GF-D8 (cell line): Measurements from ENCODE around the gene NXN.
"Not testable (repeated sequence)": the region's sequence is repeated elsewhere in the genome, so short reads cannot be mapped to it uniquely, and the experiment has no call there.

Experiments
- DNase-seq: peaks from one replicate; lab custom pipeline; 2025; lab: John Stamatoyannopoulos, UW

Gene NXN

DNA sequence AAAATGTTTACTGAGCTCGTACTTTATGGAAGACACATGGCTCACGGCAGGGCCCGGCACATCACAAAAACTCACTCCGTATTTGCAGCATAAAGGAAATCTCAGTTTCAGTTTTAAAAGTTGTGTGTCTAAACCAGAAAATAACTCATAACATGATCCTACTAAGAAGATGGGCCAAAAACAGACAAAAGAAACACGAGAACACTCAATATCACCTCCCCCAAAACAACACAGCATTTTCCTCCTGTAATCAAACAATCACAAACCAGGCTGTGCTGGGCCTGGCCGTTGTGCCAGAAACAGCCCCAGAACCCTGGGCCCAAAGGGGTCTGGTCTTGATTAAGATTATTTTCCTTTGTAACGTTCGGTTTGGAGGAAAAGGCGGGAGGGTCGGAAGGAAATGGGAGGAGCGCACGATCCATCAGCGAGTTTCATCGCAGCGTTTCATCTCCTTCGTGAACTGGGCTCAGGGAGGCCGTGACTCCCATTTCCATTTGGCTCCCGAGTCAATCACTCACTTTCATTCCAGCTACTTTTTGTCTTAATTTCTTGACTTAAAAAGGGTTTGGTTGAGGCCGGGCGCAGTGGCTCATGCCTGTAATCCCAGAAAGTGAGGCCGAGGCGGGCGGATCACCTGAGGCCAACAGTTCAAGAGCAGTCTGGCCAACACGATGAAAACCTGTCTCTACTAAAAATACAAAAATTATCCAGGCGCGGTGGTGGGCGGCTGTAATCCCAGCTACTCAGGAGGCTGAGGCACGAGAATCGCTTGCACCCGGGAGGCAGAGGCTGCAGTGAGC is 61.4 kb downstream of the NXN start:
- no peak for DNase-seq

DNA sequence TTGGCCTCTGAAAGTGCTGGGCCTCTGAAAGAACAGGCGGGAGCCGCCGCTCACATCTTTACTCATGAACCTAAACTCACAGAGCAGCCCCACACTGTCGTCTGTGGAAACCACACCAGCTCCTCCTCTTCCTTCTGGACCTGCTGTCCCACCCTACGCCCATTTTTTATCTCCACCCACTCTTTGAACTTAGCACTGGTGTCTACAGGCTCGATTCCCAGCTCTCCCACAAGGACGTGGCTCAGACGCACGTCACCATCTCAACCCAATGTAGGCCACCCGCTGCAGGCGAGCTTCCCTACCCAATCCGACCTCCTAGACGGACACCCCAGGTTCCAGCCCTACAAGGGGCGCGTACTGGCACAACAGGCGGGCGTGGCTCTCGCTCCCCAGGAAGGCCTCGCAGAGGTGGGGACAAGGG is 62.2 kb downstream of the NXN start:
- no peak for DNase-seq

DNA sequence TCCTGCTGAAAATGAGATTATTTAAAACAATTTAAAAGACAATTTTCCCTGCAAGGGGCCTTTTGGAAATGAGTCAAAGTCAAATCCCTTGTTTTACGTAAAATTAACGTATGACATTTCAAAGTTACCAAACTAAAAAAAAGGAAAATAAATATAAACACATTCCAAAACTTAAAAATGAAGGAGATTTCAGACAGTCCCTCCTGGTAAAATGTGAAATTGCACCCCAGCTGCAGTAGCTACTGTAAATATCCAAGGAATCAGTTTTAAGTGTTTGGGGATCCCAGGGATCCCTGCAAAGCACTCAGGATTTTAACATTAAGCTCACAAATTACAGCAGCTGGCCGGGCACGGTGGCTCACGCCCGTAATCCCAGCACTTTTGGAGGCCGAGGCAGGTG is 63.3 kb downstream of the NXN start:
- DNase-seq: no peak

DNA sequence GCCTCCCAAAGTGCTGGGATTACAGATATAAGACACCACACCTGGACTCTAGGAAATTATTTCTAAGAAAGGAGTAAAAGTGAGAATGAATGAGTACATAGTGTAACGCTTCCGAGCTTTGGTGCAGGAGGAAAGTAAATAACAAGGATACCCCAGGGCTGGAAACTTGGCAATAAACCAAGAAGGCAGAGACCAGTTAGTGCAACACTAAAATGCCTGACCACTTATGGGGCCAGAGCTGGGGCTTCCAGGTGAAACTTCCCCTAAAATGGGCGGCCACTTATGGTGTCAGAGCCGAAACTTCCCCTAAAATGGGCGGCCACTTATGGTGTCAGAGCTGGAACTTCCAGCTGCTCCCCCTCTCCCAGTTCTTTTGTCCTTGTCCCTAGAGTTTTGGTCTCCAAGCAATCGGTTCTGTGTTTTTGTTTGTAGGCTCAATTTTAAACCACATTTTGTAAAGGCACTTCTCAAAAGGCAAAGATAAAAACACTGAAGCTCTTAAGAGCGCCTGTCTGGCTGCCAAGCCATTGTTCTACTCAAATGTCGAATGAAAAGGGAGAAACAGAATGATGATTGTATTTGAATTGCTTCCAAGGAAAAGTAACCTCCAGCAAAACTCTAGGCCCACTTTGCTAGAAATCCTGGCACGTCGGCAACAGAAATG is 63.9 kb downstream of the NXN start:
- no peak for DNase-seq

DNA sequence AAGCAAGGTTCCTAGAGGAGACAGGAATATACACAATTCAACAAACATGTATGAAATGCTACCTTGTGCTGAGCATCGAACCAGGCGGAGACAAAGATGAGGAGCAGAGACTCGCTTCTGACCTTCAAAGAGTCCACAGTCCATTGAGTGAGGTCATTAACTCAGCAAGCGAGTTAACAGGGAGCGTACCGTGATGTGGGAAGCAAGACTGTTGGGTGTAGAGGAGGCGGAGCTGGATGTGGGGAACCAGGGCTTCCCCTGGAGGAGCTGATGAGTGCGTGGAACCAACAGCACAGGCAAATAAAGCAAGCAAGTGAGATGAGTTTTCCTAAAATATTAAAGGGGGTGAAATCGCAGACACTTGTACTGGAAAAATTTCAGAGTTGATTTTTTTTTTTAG is 65.0 kb downstream of the NXN start:
- DNase-seq: no peak

DNA sequence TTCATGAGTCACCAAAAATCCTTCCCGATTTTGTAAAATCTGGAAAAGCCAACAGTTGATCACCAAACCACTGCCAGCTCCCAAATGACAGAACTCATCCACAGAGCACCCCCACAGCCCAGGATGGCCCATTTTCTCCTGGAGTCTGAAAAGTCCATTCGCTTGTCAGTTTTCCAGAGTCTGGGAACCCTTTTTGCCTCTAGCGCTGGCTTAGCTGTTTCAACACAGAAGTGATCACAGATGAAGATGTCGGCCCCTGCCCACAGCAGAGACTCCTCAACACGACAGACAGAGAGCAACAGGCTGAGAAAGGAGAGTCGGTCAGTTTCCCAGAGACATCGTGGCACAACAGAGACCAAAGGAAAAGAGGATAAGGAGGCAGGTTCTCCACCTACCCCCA is 66.4 kb downstream of the NXN start:
- no peak for DNase-seq

DNA sequence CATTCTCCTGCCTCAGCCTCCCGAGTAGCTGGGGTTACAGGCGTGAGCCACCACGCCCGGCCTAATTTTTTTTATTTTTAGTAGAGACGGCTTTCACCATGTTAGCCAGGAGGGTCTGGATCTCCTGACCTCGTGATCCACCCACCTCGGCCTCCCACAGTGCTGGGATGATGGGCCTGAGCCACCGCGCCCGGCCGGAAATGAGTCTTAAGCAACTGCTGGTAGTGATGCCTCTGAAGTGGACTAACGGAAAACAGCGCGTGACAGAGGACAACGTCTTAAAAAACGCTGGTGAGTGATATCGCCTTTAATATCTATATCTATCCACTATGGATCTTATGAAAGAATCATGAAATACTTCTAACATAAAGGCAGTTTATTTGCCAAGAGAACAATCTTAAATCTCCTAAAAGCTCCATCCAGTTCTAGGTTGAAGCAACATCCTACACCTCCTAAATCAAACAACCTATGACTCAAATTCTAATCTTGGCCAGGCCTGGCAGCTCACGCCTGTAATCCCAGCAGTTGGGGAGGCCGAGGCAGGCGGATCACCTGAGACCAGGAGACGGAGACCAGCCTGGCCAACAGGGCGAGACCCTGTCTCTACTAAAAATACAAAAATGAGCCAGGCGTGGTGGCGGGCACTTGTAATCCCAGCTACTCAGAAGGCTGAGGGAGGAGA is 69.8 kb downstream of the NXN start:
- no peak for DNase-seq

DNA sequence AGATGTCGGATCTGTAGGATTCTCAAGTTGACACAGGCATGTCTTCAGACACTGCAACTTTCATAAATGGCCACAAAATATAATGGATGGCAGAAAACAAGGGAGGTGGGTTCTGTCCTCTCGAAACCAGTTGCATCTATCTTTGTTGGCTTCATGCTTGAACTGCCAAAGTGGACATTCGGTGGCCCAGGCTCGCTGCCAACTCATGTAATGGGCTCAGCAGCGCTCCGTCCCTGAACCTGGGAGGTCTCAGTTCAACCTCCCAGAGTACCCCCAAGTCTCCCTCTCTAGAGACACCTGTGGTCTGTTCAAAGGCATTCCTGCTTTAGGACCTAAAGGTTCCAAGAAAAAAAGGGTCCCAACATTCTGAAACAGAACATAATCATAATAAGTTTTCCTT is 71.9 kb downstream of the NXN start:
- DNase-seq: no peak

DNA sequence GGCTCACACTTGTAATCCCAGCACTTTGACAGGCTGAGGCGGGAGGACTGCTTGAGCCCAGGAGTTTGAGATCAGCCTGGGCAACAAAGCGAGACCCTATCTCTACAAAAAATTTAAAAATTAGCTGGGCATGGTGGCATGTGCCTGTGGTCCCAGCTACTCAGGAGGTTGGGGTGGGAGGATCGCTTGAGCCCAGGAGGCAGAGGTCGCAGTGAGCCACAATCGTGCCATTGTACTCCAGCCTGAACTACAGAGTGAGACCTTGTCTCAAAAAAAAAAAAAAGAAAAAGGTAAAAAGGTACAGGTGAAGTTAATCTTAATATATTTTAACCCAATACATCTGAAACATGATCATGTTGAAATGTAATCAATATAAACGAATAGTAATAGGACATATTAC is 73.9 kb downstream of the NXN start:
- not testable (repeated sequence) for DNase-seq

DNA sequence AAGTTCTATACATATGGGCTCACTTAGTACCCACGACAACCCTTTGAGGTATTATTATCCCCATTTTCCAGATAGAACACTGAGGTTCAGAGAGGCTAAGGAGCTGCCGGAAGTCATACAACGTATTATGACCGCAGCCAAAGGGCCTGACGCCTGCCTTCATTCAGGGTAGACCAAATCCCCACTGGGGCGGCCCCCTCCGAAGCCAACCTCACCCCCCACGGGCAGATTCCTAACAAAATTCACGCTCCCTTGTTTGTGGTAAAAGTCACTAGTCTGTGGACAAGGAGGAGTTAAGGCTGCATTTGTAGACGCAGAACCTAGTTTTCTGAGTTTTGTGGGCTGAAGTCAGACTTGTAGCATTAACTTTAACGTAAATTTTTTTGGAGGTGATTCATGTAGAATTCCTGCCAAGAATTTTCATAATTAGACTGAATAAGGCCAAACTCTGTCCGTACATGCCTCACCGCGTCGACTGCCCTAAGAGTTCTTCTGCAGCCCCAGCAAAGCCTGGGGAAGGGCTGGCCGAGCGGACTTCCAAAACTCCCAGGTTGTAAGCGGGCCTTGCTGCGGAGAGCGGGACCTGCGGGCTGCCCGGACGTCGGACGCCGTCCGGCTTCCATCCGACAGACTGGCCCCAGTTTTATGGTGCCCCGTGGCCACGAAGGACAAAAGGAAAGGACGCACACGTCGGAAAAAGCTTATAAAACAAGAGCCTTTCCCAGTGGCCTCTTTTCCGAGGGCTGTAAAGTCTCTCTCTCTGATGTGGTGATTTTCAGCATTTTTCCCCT is 75.7 kb downstream of the NXN start:
- DNase-seq: no peak

DNA sequence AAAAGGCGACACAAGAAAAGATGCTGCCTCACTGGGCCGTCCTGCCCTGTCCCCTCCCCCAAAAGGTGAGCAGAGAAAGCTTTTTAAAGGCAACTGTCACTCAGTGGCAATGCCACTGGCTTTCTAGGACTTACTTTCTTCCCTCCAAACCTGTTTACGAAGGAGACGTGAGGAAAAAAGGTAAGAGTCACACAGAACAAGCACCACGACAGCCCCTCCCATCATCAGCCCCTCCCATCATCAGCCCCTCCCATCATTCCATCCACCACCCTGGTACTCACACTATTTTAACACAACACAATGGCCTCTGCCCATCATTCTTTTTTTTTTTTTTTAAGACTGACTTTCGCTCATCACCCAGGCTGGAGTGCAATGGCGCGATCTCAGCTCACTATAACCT is 77.1 kb downstream of the NXN start:
- DNase-seq: no peak

DNA sequence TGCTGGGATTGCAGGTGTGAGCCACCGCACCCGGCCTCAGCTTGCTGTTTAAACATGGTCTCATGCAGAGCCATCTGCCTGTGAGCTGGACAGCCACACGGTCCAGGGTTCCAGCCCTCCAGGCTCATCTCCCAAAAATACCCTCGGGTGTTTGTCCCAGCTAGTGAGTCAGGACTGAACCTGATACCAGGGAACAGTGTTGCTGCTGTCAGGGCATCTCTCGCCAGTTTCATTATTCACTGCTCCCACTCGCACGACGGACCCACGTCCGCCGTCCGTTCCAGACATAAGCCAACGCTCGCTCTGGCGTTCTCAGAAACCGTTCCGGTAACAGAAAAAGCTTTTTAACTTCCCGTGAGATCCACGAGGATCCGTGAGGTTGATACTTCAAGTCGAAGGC is 77.6 kb downstream of the NXN start:
- DNase-seq: no peak

DNA sequence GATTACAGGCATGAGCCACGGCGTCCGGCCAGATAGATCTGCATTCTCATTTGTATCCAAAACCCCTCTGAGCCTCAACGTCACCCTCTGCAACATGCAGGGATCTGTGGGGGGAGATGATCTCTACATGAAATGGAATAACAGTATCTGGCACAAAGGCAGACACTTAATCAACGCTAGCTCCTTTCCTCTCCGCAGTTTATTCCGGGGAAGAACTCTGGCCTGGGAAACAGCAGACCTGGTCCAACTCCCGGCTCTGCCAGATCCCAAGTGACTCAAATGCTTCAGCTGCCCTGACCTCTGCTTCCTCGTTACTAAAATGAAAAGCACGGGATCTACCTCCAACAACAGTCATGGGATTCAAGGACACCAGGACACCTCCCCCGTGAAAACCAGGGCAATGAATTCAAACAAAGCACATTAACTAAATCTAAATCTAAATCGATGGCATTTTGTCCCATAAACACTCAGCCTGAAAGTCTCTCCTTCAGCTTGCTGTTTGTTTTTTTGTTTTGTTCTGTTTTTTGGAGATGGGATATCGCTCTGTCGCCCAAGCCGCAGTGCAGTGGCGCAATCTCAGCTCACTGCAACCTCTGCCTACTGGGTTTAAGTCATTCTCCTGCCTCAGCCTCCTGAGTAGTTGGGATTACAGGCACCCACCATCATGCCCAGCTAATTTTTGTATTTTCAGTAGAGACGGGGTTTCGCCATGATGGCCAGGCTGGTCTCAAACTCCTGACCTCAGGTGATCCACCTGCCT is 78.2 kb downstream of the NXN start:
- DNase-seq: no peak

DNA sequence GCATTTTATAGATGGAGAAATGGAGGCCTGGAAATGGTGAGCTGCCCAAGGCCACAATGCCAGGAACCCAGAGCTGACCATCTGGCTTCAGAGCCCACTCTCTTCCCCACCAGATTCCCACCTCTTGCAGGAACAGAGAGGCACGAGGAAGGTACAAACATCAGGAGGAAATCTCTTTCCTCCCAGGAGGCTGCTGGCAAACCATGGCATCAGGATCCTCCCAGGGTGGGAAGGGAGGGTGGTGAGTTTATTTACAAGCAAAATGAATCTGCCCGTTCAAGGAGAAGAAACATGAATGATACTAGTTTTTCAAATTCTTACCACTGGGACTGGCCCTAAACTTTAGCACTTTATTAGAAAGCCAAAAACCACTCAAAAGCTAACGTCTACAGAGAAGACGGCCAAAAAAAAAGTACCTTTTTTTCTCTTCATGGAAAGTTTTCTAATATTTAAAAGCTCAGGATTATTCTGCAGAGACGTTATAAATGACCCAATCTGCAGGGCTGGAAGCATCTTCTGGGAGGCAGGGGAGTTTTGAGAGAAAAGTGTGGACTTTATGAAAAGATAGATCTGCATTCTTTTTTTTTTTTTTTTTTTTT is 79.1 kb downstream of the NXN start:
- DNase-seq: no peak

DNA sequence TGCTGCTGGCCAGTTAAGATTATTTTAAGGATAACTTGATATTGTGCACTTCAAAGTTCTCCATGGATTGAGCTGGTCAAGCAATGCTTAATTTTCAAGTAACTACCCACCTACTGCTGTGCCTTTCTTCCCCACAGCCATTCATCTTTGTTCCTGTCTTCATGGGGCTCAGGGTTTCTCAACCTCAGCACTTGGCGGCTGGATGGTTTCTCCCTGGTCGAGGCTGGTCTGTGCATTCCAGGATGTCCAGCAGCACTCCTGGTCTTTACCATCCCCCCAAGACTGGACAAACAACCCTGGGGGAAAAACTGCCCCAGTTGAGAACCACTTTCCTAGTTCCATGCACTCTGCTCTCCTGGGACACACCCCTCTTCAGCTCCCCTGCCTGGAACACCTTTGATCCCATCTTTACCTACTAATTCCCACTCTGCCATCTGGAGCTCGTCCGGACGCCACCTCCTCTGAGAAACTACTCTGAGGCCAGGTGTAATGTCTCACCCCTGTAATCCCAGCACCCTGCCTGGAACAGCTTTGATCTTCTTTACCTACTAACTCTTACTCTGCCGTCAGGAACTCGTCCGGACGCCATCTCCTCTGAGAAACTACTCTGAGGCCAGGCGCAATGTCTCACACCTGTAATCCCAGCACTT is 81.5 kb downstream of the NXN start:
- no peak for DNase-seq

DNA sequence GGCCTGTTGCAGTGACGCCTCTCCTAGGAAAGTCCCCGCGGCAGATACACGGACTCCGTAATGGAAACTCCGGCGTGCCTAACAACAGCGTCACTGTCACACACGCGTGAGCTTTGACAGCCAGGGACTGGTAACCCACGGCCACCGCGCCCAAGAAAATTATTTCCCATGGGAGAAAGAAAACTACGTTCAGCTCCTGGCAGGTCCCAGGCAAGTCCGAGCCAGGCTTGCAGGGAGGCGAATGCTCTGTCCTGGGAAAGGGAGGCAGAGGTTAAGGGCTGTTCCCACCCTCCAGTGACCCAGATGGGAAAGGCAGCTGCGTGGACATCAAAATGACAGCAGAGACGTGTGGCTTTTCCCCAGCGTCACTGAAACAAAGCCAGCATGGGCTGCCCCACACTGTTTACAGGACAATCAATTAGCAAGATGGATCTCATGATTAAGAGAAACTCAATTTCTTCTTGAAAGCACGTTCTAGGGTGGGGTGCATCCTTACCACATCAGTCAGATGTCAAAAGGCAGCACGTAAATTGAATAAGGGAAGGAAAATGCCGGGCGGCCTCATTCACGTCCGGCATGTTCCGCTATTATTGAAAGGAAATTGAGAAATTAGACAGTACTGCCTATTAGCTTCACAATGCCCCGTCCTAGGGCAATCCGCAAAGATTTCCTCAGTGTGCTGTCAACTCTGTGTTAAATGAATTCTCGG is 82.5 kb downstream of the NXN start:
- no peak for DNase-seq

DNA sequence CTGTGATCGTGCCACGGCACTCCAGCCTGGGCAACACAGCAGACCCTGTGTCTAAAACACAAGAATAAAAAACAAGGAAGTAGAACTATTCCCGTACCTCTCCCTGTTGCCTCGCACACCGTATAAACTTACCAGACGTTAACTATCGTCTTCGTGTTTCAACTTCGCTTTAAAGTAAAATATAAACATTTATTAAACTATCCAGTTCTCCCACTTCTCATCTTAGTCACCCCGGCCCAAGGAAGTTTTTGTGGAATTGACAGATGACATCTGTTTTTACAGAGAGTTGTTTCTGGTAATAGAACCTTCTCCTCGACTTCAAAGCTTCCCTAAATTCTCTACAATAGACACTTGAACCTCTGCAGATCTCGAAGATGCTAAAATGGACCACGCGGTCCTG is 83.1 kb downstream of the NXN start:
- DNase-seq: no peak

DNA sequence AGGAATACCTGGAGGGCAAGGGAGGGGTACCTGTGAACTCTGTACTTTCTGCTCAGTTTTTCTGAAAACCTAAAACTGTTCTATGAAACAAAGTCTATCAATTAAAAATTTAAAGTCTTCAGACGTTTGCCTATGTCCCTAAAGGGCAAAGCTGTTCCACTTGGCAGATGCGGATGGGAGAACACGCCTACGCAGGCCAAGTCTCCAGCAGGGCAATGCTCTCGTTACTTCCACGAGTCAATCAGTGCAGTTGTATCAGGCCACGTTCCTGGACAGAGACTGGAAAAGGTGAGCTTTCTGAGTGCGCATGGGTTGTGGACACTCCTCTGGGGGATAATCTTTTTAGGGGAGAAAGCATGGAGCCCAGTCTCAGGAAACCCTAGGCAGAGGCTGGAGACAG is 86.6 kb downstream of the NXN start:
- DNase-seq: no peak

DNA sequence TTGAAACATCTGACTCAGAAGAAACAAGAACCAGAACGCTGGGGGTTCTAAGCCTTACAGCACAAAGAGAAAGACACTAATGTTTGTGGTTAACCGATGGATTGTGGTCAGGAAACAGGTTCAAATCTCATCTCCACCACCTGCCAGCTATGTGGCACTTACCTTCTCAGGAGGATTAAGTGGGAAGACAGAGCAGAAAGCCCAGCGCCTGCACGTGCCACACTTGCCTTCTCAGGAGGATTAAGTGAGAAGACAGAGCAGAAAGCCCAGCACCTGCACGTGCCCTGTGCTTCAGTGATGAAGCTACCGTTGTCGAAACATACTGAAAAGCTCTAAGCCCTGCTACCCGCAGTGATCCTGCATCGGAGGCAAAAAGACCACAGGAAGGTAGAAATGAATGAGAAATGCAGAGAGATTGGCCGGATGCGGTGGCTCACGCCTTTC is 90.6 kb downstream of the NXN start:
- DNase-seq: no peak
